Mesendoderm (in vitro differentiated cells): ENCODE results near the gene SACS.

Experiments
- DNase-seq: peaks from one replicate; pipeline ENCODE4 v3.0.0; 2013
- H2AK5ac ChIP-seq: 2 replicates; pipeline ENCODE4 v1.6.1; 2013; ENCODE audit warnings: low read length, inconsistent platforms
- H2BK120ac ChIP-seq: 2 replicates; pipeline ENCODE4 v1.6.1; 2013; ENCODE audit warnings: low read depth, mild to moderate bottlenecking, low read length, moderate library complexity, mixed read lengths
- H2BK15ac ChIP-seq: replicated peaks from 2 replicates; pipeline ENCODE4 v1.6.1; 2013; ENCODE audit warnings: low read depth, mild to moderate bottlenecking, moderate library complexity
- H2BK5ac ChIP-seq: 2 replicates; pipeline ENCODE4 v1.6.1; 2013; ENCODE audit warnings: low read length, inconsistent platforms
- H3K18ac ChIP-seq: 2 replicates; pipeline ENCODE4 v1.6.1; 2013; ENCODE audit warnings: mild to moderate bottlenecking, low read length, mixed read lengths
- H3K23ac ChIP-seq: one replicate; pipeline ENCODE4 v1.6.1; 2013; ENCODE audit warnings: low read length
- H3K27ac ChIP-seq: 2 replicates; pipeline ENCODE4 v1.5.1; 2013; ENCODE audit warnings: low read depth, mild to moderate bottlenecking, inconsistent platforms, low read length, moderate library complexity
- H3K27me3 ChIP-seq: 2 replicates; pipeline ENCODE4 v1.6.1; 2013; ENCODE audit warnings: low read length, control low read depth, mild to moderate bottlenecking, inconsistent platforms; ENCODE audit not compliant: insufficient read depth, poor library complexity
- H3K36me3 ChIP-seq: 2 replicates; pipeline ENCODE4 v1.6.1; 2013; ENCODE audit warnings: low read length, inconsistent platforms; ENCODE audit not compliant: control insufficient read depth, insufficient read depth
- H3K4ac ChIP-seq: one replicate; pipeline ENCODE4 v1.6.1; 2013; ENCODE audit warnings: low read depth, mild to moderate bottlenecking, low read length, moderate library complexity
- H3K4me1 ChIP-seq: 2 replicates; pipeline ENCODE4 v1.6.1; 2013; ENCODE audit warnings: low read depth, low read length, inconsistent platforms; ENCODE audit not compliant: control insufficient read depth
- H3K4me2 ChIP-seq: 2 replicates; pipeline ENCODE4 v1.6.1; 2013; ENCODE audit warnings: low read length
- H3K4me3 ChIP-seq: 2 replicates; pipeline ENCODE4 v1.5.1; 2013; ENCODE audit warnings: mild to moderate bottlenecking, low read length
- H3K56ac ChIP-seq: one replicate; pipeline ENCODE4 v1.6.1; 2013; ENCODE audit warnings: low read length
- H3K79me1 ChIP-seq: 2 replicates; pipeline ENCODE4 v1.6.1; 2013; ENCODE audit warnings: low read length, inconsistent platforms
- H3K79me2 ChIP-seq: 2 replicates; pipeline ENCODE4 v1.6.1; 2013; ENCODE audit warnings: mild to moderate bottlenecking, low read length; ENCODE audit not compliant: control insufficient read depth, insufficient read depth
- H3K9ac ChIP-seq: 2 replicates; pipeline ENCODE4 v1.6.1; 2013; ENCODE audit warnings: low read length, inconsistent platforms
- H4K5ac ChIP-seq: one replicate; pipeline ENCODE4 v1.6.1; 2013; ENCODE audit warnings: low read length
- H4K8ac ChIP-seq: one replicate; pipeline ENCODE4 v1.6.1; 2013; ENCODE audit warnings: low read depth, mild to moderate bottlenecking, control low read depth, low read length, moderate library complexity
- WGBS: extraction: QIAGEN DNeasy Blood & Tissue Kit; methylation state at CpG from one replicate; pipeline ENCODE4 v1.1.7; 2013; ENCODE audit warnings: low lambda C conversion rate, missing lambda C conversion rate; ENCODE audit not compliant: insufficient coverage; ENCODE audit errors: extremely low coverage; 5-methylcytosine and 5-hydroxymethylcytosine counted together

The SACS gene

DNA sequence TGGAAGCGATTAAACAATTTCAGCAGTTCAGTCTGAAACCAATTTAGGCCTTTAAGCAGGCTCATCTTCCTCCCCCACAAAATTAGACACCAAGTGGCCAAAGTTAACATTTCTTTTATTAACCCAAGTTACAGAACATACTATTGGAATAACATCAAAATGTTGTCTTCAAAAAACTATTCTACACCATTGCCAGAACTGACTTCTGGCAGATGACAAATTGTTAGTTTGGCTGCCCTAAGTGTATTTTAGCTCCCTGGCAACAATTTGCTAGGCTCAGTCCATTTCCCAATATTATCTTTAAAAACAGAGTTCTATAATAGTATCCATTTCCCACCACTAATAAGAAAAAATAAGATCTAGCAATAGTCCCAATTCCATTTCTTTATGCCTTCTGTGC is 144.9 kb downstream of the SACS start:
- Histone ChIP-seq H2BK5ac (no peak overlapping the region), H2BK15ac (no peak overlapping the region), H2AK5ac (no peak overlapping the region), H3K56ac (no peak overlapping the region), H3K27ac (no peak overlapping the region), H3K18ac (no peak overlapping the region), H3K79me2 (no peaks in the 10 kb centered on the region), H4K5ac (no peak overlapping the region), H3K79me1 (no peaks in the 10 kb centered on the region), H3K4me2 (no peak overlapping the region), H4K8ac (no peak overlapping the region), H3K27me3 (no peaks in the 10 kb centered on the region), H3K4me1 (no peaks in the 10 kb centered on the region), H3K36me3 (no peaks in the 10 kb centered on the region), H3K9ac (no peak overlapping the region), H2BK120ac (no peak overlapping the region), H3K4ac (no peak overlapping the region), H3K4me3 (no peak overlapping the region), H3K23ac (no peak overlapping the region)
- no CpG with 5 or more reads among the region's 1 CpG for WGBS
- DNase-seq = no peak

- Histone ChIP-seq H3K36me3 (no peaks in the 10 kb centered on the region), H3K23ac (no peak overlapping the region), H3K27ac (no peak overlapping the region), H2BK5ac (no peak overlapping the region), H4K8ac (no peak overlapping the region), H3K79me2 (no peaks in the 10 kb centered on the region), H3K79me1 (no peaks in the 10 kb centered on the region), H4K5ac (no peak overlapping the region), H3K4me2 (no peak overlapping the region), H3K4me1 (no peaks in the 10 kb centered on the region), H3K4ac (no peak overlapping the region), H3K9ac (no peak overlapping the region), H2AK5ac (no peak overlapping the region), H3K56ac (no peak overlapping the region), H2BK120ac (no peak overlapping the region), H3K18ac (no peak overlapping the region), H3K4me3 (no peak overlapping the region), H2BK15ac (no peak overlapping the region), H3K27me3 (no peaks in the 10 kb centered on the region)
- no peak for DNase-seq
- no CpG with 5 or more reads among the region's 5 CpGs for whole genome bisulfite sequencing
Measured at GRCh38 chr13:23279321-23279720, 154.2 kb downstream of the SACS start.
